Stromal cell of bone marrow (primary cell): ENCODE data around the gene SERPINB10.

Experiments used
- DNase-seq: peaks from one replicate; pipeline ENCODE4 v3.0.0-alpha.2; 2012; ENCODE audit warnings: low read depth

The SERPINB10 gene

GRCh38 chr18:63907664-63908063 lies at the start of gene SERPINB10:
Gene SERPINB10 (plus strand): TSS chr18:63907958. CDS start chr18:63915511, 7,553 bp downstream.
- DNase-seq: no peak

GRCh38 chr18:63858456-63858855 lies 49.3 kb upstream of the SERPINB10 start:
- no peak for DNase-seq

- no peak for DNase-seq
Measured at GRCh38 chr18:63859781-63860475, 47.8 kb upstream of the SERPINB10 start.

- no peak for DNase-seq
Measured at GRCh38 chr18:63860531-63860930, 47.2 kb upstream of the SERPINB10 start.

GRCh38 chr18:63867368-63868125 lies 40.2 kb upstream of the SERPINB10 start:
- no peak for DNase-seq

- no peak for DNase-seq
Measured at GRCh38 chr18:63868546-63868945, 39.2 kb upstream of the SERPINB10 start.

- DNase-seq: no peak
Measured at GRCh38 chr18:63869374-63869773, 38.4 kb upstream of the SERPINB10 start.

GRCh38 chr18:63869851-63870250 lies 37.9 kb upstream of the SERPINB10 start:
- DNase-seq: no peak

GRCh38 chr18:63871836-63872235 lies 35.9 kb upstream of the SERPINB10 start:
- no peak for DNase-seq

GRCh38 chr18:63872586-63872985 lies 35.2 kb upstream of the SERPINB10 start:
- DNase-seq: no peak

- no peak for DNase-seq
Measured at GRCh38 chr18:63878343-63878742, 29.4 kb upstream of the SERPINB10 start.

- no peak for DNase-seq
Measured at GRCh38 chr18:63878925-63879324, 28.8 kb upstream of the SERPINB10 start.

- DNase-seq: no peak
Measured at GRCh38 chr18:63879709-63880108, 28.0 kb upstream of the SERPINB10 start.

GRCh38 chr18:63881851-63882250 lies 25.9 kb upstream of the SERPINB10 start:
- no peak for DNase-seq

GRCh38 chr18:63882333-63883141 lies 25.2 kb upstream of the SERPINB10 start:
- DNase-seq: peak; percentile 58

GRCh38 chr18:63883617-63884016 lies 24.1 kb upstream of the SERPINB10 start:
- no peak for DNase-seq

GRCh38 chr18:63887424-63887823 lies 20.3 kb upstream of the SERPINB10 start, which contains the start of gene SERPINB2:
Gene SERPINB2 (plus strand): TSS chr18:63887705. CDS start chr18:63891445, 3,740 bp downstream.
- no peak for DNase-seq

GRCh38 chr18:63888470-63889190 lies 19.1 kb upstream of the SERPINB10 start:
- DNase-seq: no peak

- no peak for DNase-seq
Measured at GRCh38 chr18:63889626-63890025, 18.1 kb upstream of the SERPINB10 start.

GRCh38 chr18:63890237-63890949 lies 17.4 kb upstream of the SERPINB10 start:
- DNase-seq: no peak

- DNase-seq: no peak
Measured at GRCh38 chr18:63890950-63891304, 16.8 kb upstream of the SERPINB10 start.
